Measurements from ENCODE around the gene WDR70. TPM values are rescaled to one million over a fixed set of nuclear protein-coding genes. Genes with fewer than 3 reads are reported as not detected.

Gene WDR70
- total and polyA plus RNA-seq, 2 donors (not counting 3 experiments of a cell fraction or from before 2014, with no cell fraction given) = 6.7 to 37.3 TPM

GRCh38 chr5:37787742-37788141, 408.6 kb downstream of the WDR70 start:
- POLR2A ChIA-PET = no interaction called here
- no peaks in the 10 kb centered on the region for H4K20me1 ChIP-seq (replicated peaks; ENCODE audit: control insufficient read depth, extremely low read depth, insufficient read depth, low read length)
- CTCF ChIA-PET = no interaction called here
- FAIRE-seq (no peak), DNase-seq (ENCODE audit: low read depth, low spot score) (no peak)
- no peak overlapping the region for H2AFZ ChIP-seq (ENCODE audit: low read depth, low read length)
- no TSS peak for BruUV-seq (replicated peaks)
- intact Hi-C loops (cut with micrococcal nuclease) (no loop called here), dilution Hi-C loops (cut with MboI; ENCODE audit: extremely low pct_ligation_motif_present, low sequenced_read_pairs) (no loop called here)
- no peak overlapping the region for H3K9ac ChIP-seq (replicated peaks; ENCODE audit: extremely low read depth, insufficient read depth, low read length)
- no peak overlapping the region for H3K27ac ChIP-seq (ENCODE audit: insufficient read depth, low read depth, low read length)
- no peaks in the 10 kb centered on the region for H3K79me2 ChIP-seq (ENCODE audit: control insufficient read depth, insufficient read depth, low read length)
- no peak overlapping the region for H3K4me2 ChIP-seq (ENCODE audit: insufficient read depth, low read length)
- no peak for TF ChIP-seq GATA2 (IDR thresholded peaks at IDR 0.05; ENCODE audit: insufficient read depth, insufficient read length, low read depth, low read length)
- no peak for TF ChIP-seq CTCF (IDR thresholded peaks at IDR 0.05; ENCODE audit: extremely low read depth in 1 of 2, insufficient read depth in 1 of 2, low read depth in 1 of 2, low read length in 2 of 2)
- no peaks in the 10 kb centered on the region for H3K9me3 ChIP-seq (replicated peaks; ENCODE audit: control insufficient read depth, insufficient read depth, low read length)
- no peak overlapping the region for H3K4me3 ChIP-seq (replicated peaks in 1 of 3; ENCODE audit: insufficient read depth in 1 of 3, low read depth in 1 of 3, low read length in 3 of 3)
- no peaks in the 10 kb centered on the region for H3K9me1 ChIP-seq (replicated peaks; ENCODE audit: control insufficient read depth, extremely low read depth, insufficient read depth, low read length)
- H3K36me3 ChIP-seq (ENCODE audit: control insufficient read depth in 2 of 2, extremely low read depth in 1 of 2, insufficient read depth in 2 of 2, low read length in 2 of 2) = no peaks in the 10 kb centered on the region
- peaks cover 2 to 3% of the 10 kb centered on the region in 2 experiments for H3K27me3 ChIP-seq (ENCODE audit: control insufficient read depth in 2 of 2, insufficient read depth in 2 of 2, low read length in 2 of 2)
- no peaks in the 10 kb centered on the region for H3K4me1 ChIP-seq (ENCODE audit: control insufficient read depth, extremely low read depth, insufficient read depth, low read length)

DNA sequence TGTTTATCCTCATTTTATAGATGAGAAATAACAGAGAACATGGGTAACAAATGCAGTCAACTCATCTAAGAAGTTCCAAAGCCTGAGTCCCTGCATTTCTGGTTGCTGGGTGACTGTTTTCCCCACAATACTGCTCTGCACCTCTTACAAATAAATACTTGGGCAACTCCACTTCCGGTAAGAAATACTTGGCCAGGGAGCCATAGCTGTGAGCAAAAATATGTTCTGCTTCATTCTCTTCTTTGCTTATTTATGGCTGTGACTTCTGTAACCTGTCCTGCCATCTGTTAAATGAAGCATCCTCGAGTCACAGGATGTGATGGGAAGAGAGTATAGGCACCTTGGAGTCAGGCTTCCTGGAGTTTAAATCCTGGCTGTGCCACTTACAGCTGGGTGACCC, 410.9 kb downstream of the WDR70 start:
- Histone ChIP-seq H3K27me3 (ENCODE audit: control insufficient read depth in 2 of 2, insufficient read depth in 2 of 2, low read length in 2 of 2) (peaks cover 0 to 3% of the 10 kb centered on the region in 2 experiments), H3K9me3 (replicated peaks; ENCODE audit: control insufficient read depth, insufficient read depth, low read length) (no peaks in the 10 kb centered on the region), H3K9me1 (replicated peaks; ENCODE audit: control insufficient read depth, extremely low read depth, insufficient read depth, low read length) (no peaks in the 10 kb centered on the region), H3K4me1 (ENCODE audit: control insufficient read depth, extremely low read depth, insufficient read depth, low read length) (no peaks in the 10 kb centered on the region), H3K9ac (replicated peaks; ENCODE audit: extremely low read depth, insufficient read depth, low read length) (no peak overlapping the region), H4K20me1 (replicated peaks; ENCODE audit: control insufficient read depth, extremely low read depth, insufficient read depth, low read length) (no peaks in the 10 kb centered on the region), H3K27ac (ENCODE audit: insufficient read depth, low read depth, low read length) (no peak overlapping the region), H3K36me3 (ENCODE audit: control insufficient read depth in 2 of 2, extremely low read depth in 1 of 2, insufficient read depth in 2 of 2, low read length in 2 of 2) (no peaks in the 10 kb centered on the region), H3K4me3 (replicated peaks in 1 of 3; ENCODE audit: insufficient read depth in 1 of 3, low read depth in 1 of 3, low read length in 3 of 3) (no peak overlapping the region), H3K79me2 (ENCODE audit: control insufficient read depth, insufficient read depth, low read length) (no peaks in the 10 kb centered on the region), H3K4me2 (ENCODE audit: insufficient read depth, low read length) (no peak overlapping the region), H2AFZ (ENCODE audit: low read depth, low read length) (no peak overlapping the region)
- no TSS peak for BruUV-seq (replicated peaks)
- intact Hi-C loops (cut with micrococcal nuclease) = no loop called here
- CTCF ChIA-PET = no interaction called here
- TF ChIP-seq POLR2A (IDR thresholded peaks at IDR 0.05; ENCODE audit: low read depth, low read length) (no peak), POLR2AphosphoS5 (IDR thresholded peaks at IDR 0.05; ENCODE audit: insufficient read depth, low read depth, low read length) (no peak), CTCF (IDR thresholded peaks at IDR 0.05; ENCODE audit: extremely low read depth in 1 of 2, insufficient read depth in 1 of 2, low read depth in 1 of 2, low read length in 2 of 2) (no peak), MYC (IDR thresholded peaks at IDR 0.05; ENCODE audit: low read depth, low read length) (no peak), MAX (IDR thresholded peaks at IDR 0.05; ENCODE audit: insufficient read depth, insufficient read length) (no peak), JUN (IDR thresholded peaks at IDR 0.05; ENCODE audit: borderline replicate concordance, insufficient read depth, insufficient read length, low read depth) (no peak), FOS (IDR thresholded peaks at IDR 0.05; ENCODE audit: borderline replicate concordance, insufficient read depth, low read length) (no peak), EZH2 (IDR thresholded peaks at IDR 0.05; ENCODE audit: borderline replicate concordance, low read depth, low read length, severe bottlenecking) (no peak), GATA2 (IDR thresholded peaks at IDR 0.05; ENCODE audit: insufficient read depth, insufficient read length, low read depth, low read length) (no peak)
- dilution Hi-C loops (cut with MboI; ENCODE audit: extremely low pct_ligation_motif_present, low sequenced_read_pairs) = no loop called here
- no peak for DNase-seq (ENCODE audit: low read depth, low spot score)
- POLR2A ChIA-PET = no interaction called here
- no peak for FAIRE-seq
